NCI-H774 (cell line): ENCODE measurements around the gene CNGB1.
"Not testable (repeated sequence)": the region's sequence is repeated elsewhere in the genome, so short reads cannot be mapped to it uniquely, and the experiment has no call there.

ENCODE experiments used
- DNase-seq: peaks from one replicate; lab custom pipeline; 2025; lab: John Stamatoyannopoulos, UW

CNGB1 gene

DNA sequence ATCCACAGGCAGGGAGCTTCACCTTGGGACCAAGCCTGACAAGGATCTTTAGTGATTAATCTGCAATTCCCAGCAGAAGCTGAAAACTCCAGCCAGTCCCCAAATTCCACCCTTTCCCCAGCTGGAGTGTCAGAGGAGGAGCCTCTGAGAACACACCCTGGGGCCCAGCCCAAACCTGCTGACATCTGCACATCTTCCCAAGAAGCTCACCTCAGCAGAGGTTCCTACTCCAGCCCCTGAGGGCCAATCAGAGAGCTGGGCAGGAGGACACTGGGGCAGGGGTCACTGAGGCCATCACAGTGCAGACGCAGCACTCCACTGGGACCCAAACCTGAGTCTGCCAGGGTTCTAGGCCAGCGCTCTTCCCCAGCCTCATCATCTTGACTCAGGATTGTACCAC, 44.9 kb downstream of the CNGB1 start:
- no peak for DNase-seq

DNA sequence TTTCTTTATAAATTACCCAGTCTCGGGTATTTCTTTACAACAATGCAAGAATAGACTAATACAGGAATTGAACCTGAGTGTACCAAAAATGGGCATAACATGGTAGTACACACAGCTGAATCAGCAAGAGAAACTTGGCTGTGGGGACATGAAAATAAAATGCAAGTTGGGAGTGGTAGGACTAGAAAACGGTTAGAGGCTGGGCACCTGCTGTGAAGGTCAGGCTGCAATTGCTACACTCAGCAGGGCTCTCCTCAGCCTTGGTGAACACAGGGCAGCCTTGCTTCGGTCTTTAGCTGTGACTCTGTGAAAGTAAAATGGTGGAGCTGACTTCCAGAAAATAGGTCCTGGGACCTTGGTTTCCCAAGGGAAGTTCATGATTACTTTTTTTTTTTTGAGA, 45.6 kb downstream of the CNGB1 start:
- DNase-seq = no peak

DNA sequence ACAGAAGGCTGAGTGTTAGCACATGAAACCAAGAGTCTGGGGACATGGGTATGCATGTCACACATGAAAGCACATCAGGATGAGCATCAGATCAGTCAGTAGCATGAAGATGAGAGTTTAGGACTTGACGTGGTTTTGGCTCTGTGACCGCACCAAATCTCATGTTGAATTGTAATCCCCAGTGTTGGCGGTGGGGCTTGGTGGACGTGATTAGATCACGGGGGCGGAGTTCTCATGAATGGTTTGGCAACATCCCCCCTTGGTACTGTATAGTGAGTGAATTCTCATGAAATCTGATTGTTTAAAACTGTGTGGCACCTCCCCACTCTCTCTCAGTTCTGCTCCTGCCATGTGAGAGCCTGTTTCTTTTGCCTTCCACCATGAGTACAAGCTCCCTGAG, 46.4 kb downstream of the CNGB1 start:
- no peak for DNase-seq

DNA sequence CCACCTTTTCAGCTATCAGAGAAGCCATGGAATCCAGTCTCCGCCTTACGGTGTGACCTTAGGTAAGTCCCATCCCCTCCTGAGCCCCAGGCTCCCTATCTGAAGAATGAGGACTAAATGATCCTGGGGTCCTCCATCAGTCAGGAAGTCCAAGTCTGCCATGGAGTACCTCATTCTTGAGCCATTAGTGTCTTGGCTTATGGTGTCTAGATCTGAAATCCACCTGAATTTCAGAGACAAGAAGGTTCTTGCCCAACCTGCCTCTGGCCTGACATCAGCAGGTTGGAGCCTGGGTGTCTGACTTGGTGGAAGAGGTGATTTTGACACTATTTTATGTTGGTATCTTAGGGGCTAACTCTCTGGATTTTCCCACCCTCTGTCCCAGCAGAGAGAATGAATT, 47.1 kb downstream of the CNGB1 start:
- DNase-seq = no peak

DNA sequence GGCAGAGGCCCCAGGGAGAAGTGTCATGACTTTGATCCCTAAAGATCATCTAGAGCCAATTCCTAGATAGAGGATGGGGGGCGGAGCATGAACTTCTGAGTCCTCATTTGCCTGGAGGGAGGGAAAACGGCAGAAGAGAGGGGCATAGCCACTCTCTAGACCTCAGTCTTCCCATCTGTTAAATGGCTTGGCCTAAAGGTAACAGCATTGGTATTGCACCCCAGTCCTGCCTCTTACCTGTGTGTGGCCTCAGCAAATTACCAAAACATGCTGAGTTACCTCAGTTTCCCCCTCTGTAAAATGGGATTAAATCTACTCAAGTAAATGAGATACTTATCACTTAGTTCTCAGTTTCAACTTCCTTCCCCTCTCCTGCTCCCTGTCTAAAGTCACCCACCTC, 47.5 kb downstream of the CNGB1 start:
- DNase-seq = no peak

DNA sequence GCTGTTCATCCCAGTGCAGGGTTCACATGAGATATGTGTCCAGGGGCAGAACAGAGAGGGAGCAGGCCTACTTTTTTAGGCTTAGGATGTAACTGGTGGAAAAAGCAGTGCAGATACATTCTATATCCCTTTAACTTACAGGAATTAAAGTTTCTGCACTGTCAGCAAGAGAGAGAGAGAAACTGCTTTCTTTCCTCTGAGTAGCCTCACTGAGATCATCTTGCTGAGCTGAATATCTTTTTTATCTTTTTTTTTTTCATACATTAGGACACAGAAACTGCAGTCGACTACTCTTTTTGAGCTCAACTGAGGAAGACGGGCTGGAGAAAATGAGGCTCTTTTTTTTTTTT, 50.1 kb downstream of the CNGB1 start:
- no peak for DNase-seq

DNA sequence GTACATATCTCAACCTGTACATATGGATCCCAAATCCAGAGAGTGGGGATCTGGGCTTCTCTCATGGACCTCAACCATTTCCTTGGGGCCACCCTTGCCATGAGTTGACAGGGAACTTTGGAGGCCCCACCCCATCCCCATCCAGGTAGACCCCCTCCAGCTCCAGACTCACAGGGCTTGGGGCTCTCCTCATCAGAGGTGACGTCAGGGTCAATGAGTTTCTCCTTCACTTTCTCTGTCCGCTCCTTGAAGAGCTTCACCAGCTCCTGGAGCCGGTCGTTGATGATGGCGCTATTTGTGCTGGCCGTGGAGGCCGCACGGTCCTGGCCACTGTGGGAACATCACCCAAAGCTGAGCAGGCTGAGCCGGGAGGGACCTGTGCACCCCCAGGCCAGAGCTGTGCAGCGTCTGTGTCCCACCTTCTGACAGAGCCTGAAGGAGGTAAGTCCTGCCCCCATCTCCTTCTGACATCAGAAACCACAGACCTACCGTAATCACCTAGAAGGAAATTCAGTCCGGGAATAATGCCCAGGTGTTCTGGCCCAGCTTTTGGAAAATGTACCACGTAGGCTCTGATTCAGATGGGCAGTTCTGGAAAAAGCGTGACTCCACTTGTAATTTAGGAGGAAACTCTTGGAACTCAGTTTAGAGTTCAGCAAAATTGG, 50.6 kb downstream of the CNGB1 start:
- DNase-seq = no peak

DNA sequence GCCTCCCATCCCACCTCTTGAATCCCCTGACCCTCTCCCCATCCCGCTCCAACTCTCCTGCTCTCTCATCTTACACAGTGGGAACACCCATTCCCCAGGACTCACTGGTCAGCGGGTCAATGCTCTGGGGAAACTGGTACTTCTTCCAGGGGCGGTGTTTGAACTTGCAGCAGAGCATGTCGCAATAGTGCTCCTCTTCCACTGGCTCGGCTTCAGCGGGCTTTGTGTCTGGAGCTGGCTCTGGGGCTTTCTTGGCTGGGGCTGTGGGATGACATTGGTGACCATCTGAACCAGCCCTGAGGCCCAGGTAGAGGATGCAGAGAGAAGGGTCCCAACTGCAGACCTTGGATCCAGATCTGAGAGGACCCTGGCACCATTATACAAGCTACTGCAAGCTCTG, 51.9 kb downstream of the CNGB1 start:
- no peak for DNase-seq

DNA sequence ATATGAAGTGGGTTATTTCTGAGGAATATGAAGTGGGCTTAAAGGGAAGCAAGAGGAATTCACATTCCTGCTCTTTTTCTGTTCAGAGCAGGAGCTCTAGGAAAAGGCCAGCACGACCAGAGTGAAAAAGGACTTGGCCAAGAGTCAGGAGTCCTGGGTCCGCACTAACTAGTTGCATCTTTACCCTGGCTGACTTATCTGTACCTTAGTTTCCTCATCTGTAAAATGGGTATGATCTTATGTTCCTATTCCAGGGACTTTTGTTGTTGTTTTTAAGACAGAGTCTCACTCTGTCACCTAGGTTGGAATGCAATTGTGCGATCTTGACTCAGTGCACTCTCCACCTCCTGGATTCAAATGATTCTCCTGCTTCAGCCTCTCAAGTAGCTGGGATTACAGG, 52.5 kb downstream of the CNGB1 start:
- no peak for DNase-seq

DNA sequence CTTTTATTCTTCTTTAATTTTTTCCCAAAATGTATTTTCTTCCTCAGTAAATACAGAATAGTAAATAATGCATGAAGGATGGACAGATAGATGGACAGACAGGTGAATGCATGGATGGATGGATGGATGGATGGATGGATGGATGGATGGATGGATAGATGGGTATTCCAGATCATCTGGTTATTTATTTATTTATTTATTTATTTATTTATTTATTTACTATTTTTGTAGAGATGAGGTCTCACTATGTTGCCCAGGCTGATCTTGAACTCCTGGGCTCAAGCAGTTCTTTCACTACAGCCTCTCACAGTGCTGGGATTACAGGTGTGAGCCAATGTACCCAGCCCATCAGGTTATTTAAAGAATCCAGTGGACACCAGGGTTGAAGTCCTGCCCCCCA, 53.0 kb downstream of the CNGB1 start:
- DNase-seq = not testable (repeated sequence)

DNA sequence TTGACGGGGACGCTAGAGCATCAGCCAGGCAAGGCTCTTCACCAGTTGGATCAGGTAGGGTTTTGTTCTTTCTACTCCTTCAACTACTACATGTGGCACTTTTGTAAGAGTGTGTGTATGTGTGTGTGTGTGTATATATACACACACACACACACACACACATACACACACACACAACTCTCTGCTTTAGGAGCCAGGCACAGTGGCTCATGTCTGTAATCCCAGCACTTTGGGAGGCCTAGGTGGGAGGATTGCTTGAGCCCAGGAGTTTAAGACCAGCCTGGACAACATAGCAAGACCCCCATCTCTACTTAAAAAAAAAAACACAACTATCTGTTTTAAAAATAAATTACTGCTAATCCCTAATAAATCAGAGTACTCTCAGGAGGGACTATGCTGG, 53.4 kb downstream of the CNGB1 start:
- not testable (repeated sequence) for DNase-seq

DNA sequence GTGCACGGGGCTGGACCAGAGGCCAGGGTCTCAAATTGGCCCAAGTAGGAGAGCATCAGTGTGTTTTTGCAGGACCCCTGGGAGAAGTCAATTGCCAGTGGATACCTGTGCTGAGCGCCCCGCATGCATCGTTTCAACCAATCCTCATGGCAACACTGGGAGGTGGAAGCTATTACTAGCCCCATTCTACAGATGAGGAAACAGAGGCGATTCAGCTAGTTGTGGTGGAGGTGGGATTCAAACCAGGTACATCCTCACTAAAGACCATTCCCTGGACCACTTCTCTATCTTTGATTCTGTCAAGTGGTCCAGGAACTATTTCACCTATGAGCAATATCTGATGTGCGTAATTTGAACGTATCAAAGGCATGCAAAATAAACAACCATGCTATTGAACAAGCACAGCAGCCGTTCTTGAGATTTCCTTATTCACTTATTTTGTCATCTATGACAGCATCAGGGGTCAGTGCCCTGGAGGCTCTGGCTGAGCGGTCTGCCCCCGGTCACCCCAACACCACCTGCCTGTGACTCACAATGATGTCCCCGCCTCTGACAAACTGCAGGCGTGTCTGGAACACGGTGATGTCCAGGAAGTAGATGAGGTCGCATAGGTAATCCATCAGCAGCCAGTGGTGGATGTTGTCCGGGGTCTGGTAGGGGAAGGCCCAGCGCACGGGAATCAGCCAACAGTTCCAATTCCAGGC, 54.0 kb downstream of the CNGB1 start:
- DNase-seq = no peak

DNA sequence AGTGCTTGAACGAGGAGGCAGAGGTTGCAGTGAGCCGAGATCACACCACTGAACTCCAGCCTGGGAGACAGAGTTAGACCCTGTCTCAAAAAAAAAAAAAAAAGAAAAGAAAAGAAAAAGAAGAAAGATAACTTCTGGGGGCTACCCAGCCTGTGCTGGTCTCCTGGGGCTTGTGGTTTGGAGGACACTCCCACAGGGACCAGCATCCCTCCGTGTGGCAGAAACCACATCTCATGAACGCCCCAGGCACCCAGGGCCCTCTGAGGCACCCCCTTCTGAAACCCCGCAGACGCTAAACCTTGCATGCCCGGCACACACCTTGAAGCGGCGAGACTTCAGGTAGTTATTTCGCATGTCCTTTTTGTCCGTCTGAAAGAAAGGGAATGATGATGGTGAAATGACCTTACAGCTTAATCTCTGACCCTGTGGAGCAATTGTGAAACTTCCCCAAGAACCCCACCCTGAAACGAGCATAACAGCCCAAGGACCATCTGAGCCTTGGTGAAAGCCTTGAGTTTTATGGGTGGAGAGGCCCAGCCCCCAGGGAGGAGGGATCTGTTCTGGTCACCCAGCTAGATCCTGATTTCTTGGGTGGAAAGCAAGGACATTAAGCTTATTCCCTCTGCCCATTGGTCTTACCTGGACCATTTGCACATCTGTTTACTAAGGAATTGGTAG, 55.0 kb downstream of the CNGB1 start:
- no peak for DNase-seq

DNA sequence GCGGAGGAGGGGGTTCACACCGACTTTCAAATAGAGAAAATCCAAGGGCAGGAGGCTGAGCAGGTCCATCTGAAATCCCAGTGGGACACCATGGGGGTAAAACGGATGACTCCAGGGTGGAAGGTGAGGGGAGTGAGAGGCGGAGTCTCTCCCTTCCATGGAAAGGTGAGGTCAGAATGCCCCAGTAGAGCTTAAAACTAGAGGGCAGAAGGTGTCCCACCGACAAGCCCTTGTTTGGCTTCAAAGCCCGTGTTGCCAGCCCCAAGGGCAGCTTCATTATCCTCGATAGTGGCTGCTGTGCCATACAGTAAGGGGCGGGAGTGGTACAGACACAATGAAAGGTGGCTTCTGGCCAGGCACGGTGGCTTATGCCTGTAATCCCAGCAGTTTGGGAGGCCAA, 55.7 kb downstream of the CNGB1 start:
- DNase-seq = no peak

DNA sequence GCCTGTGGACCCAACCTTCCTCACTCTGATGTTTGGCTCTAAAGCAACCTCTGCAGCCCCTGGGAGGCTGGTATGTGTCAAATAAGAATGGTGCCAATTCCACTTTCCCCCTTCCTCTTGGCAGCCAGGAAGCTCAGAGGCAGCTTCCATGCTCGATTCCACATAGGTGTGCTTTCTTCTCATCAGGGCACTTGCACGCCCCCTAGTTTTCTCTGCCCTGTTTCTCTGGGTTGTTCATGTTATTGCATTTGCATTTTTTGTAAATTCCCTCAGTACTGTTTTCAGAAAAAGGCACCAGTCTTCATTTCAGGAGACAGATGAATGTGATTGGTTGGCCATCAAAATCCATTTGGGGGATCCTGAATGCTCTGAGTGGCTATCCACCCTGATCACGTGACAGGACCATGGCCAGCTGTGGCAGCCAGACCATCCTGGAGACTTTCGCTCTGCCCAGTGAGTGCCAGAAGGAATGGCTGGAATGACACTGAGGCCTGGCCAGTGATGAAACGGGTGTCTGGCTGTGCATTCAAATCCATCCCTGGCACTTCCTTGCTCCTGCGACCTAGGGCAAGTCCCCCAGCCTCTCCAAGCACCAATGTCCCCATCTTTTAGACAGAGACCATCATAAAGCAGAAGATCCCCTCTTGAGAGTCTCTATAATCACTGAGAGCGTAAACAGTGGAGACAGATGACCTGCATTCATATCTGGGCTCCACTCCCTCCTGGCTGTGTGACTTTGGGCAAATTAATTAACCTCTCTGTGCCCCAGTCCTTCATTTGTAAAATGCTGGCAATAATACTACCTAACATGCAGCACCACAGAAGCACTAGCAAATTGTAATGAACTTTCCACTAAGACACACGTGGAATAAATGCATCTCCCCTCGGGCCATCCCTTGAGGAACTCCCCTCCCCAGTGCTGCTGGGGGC, 56.4 kb downstream of the CNGB1 start:
- DNase-seq = no peak

DNA sequence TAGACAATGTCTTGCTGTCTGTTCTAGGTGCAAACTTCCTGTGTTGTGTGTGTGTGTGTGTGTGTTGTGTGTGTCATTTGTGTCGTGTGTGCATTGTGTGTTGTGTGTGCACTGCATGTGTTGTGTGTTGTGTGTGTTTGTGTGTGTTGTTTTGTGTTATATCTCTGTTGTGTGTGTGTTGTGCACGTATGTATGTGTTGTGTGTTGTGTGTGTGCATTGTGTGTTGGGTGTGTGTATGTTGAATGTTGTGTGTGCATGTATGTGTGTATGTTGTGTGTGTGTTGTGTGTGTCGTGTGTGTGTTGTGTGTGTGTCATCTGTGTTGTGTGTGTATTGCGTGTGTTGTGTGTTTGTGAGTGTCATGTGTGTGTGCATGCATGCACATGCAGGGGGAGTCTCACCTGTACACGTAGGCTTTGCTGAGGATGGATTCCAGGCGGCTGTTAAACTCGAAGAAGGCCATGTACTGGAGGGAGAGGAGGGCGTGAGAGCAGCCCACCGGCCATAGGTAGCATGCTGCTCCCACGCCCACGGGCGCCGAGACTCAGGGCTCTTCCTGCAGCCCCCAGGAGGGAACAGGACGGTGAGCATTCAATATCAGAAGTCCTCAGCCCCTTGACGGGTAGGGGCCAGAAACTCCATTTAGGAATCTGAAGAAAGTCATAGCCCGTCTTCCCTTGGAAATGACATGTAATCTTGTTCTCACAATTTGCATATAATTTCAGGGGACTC, 58.2 kb downstream of the CNGB1 start:
- DNase-seq = no peak

DNA sequence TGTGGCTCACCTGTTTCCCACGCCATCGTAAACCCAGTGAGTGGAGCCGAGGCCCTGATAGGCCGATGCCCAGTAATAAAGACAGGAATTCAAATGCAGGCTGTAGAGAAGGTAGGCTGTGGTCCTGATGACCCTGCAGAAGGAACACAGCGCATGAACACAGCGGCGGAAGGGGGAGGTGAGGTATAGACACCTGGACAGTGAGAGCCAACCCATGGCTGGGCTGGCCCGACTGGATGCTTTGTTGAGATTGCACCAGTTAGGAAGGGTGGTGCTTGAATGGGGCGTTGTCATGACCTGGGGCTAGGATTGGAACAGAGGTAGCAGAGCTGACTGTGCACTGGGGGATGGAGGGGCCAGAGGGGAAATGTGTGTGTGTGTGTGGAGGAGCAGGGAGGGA, 59.2 kb downstream of the CNGB1 start:
- DNase-seq = no peak

DNA sequence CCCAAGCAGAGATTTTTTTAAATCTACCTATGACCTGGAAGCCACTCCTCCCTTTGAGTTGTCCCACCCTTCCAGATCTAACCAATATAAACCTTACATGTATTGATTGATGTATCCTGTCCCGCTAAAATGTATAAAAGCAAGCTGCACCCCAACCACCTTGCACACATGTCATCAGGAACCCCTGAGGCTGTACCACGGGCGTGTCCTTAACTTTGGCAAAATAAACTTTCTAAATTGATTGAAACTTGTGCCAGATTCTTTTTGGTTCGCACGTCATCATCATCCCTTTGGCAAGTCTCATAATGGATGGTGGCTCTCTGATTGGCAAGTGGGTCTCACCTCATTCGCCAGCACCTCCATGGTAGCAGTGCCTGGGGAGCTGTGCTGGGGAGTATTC, 60.2 kb downstream of the CNGB1 start:
- DNase-seq = no peak

DNA sequence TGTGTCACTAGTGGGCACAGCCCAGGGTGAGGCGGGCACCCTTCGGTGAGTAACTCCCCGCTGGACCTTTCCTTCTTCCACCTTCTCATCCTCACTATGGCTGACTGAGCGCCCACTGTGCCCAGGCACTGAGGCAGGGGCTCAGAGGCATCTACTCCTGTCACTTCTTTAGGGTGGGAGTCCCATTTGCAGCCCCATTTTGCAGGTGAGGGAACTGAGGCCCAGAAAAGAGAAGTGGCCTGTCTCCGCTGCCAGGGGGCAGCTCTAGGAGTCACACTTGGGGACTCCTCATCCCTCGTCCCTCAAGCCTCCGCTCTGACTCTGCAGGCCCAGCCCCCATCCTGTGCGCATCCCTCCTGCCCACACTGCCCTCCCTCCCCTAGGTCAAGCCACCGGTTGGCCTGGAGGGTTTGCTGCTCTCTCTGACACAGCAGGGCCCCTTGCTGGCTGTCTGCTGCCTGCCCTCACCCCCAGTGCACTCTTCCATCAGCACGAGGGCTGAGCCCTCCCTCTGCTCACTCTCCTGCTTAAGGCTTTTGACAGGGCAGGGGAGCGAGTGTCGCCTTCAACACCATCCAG, 62.4 kb downstream of the CNGB1 start:
- no peak for DNase-seq

DNA sequence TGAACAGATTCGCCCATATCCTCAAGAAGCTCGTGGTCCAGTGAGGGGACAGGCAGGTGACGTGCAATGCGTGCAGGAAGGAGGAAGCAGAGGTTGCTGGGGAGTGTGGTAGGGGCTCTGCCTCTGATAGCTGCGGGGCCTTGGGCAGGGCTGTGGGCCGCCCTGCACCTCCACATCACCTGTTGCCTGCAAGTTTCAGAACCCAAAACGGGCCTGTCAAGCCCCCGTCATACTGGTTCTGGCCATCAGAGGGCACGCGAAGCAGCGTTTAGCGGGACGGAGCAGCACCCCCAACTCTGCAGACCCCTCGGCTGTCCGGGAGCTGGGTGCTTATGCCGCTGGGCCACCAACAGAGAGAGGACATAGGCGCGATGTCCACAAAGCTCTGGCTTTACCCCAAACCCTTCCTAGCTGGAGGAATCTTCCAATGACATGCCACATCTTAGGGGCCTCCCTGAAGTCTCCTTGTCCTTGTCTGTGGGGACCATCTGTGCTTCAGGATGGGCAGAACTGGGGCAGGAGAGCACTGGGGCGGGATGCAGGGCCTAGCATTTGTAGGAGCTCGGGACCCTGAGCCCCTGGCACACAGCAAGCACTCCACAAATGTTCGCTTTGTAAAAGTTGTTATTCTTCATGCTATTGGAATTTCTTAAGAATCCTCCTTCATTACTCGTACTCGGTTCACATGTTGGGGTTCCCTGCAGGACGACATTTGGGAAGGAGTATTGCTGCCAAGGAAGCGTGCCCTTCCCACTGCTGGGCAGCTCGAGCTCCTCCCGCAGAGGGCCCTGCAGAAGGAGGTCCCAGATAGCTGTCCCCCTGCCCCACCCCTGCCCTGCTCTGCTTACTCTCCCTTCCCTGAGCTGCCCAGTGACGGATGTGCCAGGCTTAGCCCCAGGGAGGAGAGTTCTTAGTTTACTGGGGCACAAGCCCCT, 64.3 kb downstream of the CNGB1 start:
- DNase-seq = no peak
